OCI-LY3 (cell line): ENCODE results near the gene FGD5.

Source experiments
- CTCF ChIP-seq: fragments of 200-600, 300-600 bp; sonication (generic); IDR thresholded peaks from 2 replicates; pipeline ENCODE4 v1.5.1; 2014; ENCODE audit warnings: antibody characterized with exemption, low read length, low read depth
- EZH2phosphoT487 ChIP-seq: fragments of 200-600 bp; shearing (Covaris generic); IDR thresholded peaks from 2 replicates; pipeline ENCODE4 v1.6.1; 2018; ENCODE audit warnings: antibody characterized with exemption, mixed run types, low read depth

- TF ChIP-seq CTCF, result no peak
- no peak for TF ChIP-seq EZH2phosphoT487
Measured at GRCh38 chr3:14804835-14805780, 13.7 kb upstream of the FGD5 start.
